Testis (tissue), 2 donors: ENCODE results near the gene ARHGEF28.

Source experiments
- CTCF ChIP-seq, 3 experiments: fragments of 450-650 bp in 2 of 3; fragments of 200-600 bp in 1 of 3; sonication (generic) in 1 of 3; IDR thresholded peaks; one replicate each; pipeline ENCODE4 v1.5.1; 2016 to 2019; ENCODE audit warnings: antibody characterized with exemption in 3 of 3, mild to moderate bottlenecking in 2 of 3, moderate library complexity in 1 of 3
- POLR2A ChIP-seq: fragments of 450-650 bp; IDR thresholded peaks from one replicate; pipeline ENCODE4 v1.6.1; 2017; ENCODE audit warnings: antibody characterized with exemption, mild to moderate bottlenecking, moderate library complexity

- TF ChIP-seq CTCF (IDR thresholded peaks at IDR 0.05) (no peak), POLR2A (no peak)
Observed at GRCh38 chr5:73917891-73918290, 291.9 kb downstream of the ARHGEF28 start.
